HUES6 (cell line): ENCODE results near the gene LRRC45.
A peak's percentile ranks its signal among the peaks of the same experiment; 100 is the strongest.

Experiments used
- H3K27ac ChIP-seq: 2 replicates; pipeline ENCODE4 v1.7.0; 2013; ENCODE audit warnings: low read depth, mild to moderate bottlenecking, low read length, inconsistent platforms
- H3K27me3 ChIP-seq: 2 replicates; pipeline ENCODE4 v1.6.1; 2013; ENCODE audit warnings: low read length; ENCODE audit not compliant: control insufficient read depth, insufficient read depth
- H3K36me3 ChIP-seq: 2 replicates; pipeline ENCODE4 v1.6.1; 2013; ENCODE audit warnings: low read length; ENCODE audit not compliant: control insufficient read depth, insufficient read depth
- H3K4me1 ChIP-seq: 2 replicates; pipeline ENCODE4 v1.6.1; 2013; ENCODE audit warnings: low read length; ENCODE audit not compliant: control insufficient read depth, insufficient read depth
- H3K4me3 ChIP-seq: 2 replicates; pipeline ENCODE4 v1.5.1; 2013; ENCODE audit warnings: low read depth, low read length
- H3K9ac ChIP-seq: one replicate; pipeline ENCODE4 v1.6.1; 2013; ENCODE audit warnings: mild to moderate bottlenecking, low read length
- H3K9me3 ChIP-seq: 2 replicates; pipeline ENCODE4 v1.6.1; 2013; ENCODE audit warnings: low read depth, low read length; ENCODE audit not compliant: control insufficient read depth, insufficient read depth

The LRRC45 gene

DNA sequence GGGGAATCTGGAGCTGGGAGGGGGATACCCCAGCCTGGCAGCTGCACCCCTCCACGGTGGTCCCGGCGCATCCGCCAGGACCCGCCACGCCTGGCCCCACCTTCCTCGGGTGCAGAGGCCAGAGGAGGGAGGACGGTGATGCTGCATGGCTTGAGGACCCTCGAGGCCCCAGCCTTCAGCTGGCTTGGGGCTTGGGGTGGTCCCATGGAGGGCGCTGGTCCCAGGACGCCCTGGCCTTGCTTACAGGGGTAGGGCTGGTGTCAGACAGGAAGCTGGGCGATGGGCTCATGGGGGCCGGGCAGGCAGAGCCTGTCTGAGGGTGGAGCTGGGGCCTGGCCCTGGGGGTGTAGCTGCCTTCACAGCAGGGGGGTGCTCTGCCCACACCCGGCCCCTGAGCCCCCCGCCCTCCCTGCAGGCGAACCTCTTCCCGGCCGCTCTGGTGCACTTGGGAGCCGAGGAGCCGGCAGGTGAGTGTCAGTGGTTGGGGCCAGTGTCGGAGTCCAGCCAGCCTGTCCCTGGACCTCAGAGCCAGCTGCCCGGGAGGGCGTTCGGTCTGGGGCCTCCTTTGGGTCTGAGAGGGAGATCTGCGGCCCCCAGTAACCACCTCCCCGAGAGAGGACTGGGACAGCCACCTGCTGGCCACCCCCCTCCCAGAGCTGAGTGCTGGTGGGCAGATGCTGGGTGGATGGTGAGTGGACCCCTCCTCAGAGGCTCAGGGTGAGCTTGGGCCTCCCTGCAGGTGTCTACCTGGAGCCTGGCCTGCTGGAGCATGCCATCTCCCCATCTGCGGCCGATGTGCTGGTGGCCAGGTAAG, 6.8 kb upstream of the LRRC45 start:
- no peaks in the 10 kb centered on the region for H3K27me3 ChIP-seq
- no peaks in the 10 kb centered on the region for H3K9me3 ChIP-seq
- H3K4me3 ChIP-seq, result no peak overlapping the region
- H3K4me1 ChIP-seq, result peaks cover 20% of the 10 kb centered on the region
- H3K27ac ChIP-seq, result no peak overlapping the region
- H3K36me3 ChIP-seq, result peaks cover 18% of the 10 kb centered on the region
- H3K9ac ChIP-seq, result no peak overlapping the region

DNA sequence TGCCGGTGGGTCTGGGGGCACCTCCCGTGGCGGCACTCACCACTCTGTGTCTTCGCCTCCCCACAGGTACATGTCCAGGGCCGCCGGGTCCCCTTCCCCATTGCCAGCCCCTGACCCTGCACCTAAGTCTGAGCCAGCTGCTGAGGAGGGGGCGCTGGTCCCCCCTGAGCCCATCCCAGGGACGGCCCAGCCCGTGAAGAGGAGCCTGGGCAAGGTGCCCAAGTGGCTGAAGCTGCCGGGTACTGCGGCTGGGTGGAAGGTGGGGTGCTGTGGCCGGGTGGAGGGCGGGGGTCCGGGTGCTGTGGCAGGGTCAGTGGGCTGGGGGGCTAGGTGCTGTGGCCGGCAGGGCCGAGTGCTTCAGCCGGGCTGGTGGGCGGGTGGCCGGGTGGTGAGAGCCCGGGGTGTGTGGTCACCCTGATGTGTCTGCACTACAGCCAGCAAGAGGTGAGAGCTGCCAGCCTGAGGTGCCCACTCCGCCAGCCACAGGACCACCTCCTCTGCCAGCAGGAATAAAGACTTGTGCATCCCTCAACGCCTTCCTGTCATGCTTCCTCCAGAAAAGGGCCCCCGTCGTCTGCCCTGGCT, 6.1 kb upstream of the LRRC45 start:
- Histone ChIP-seq H3K9ac (no peak overlapping the region), H3K27me3 (no peaks in the 10 kb centered on the region), H3K4me3 (no peak overlapping the region), H3K4me1 (peaks cover 25% of the 10 kb centered on the region), H3K27ac (no peak overlapping the region), H3K9me3 (no peaks in the 10 kb centered on the region), H3K36me3 (peaks cover 18% of the 10 kb centered on the region)

DNA sequence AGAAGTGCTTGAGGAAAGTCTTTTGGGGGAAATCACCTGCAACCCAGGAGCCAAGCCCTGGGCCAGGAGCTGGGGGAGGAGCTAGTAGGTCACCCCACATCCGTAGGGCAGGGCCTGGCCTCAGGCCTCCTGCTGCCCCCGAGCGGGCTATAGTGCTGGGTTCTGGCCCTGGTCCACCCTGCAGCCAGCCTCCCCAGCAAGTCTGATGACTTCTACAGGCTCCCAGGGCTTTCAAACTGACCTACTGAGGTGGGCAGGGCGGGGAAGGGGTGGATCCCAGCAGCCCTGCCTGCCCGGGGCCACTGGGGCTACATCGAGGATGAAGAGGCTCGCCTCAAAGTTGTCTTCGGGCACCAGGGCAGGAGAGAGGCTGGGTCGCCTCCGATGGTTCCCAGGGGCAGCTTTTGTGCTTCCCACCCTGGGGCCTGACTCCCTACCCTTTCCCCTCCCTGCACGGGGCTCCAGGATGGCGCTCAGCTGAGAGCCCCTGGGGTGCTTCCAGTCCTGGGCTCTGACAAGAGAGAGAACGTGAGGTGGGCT, 5.4 kb upstream of the LRRC45 start:
- H3K36me3 ChIP-seq, result peaks cover 18% of the 10 kb centered on the region
- H3K27me3 ChIP-seq, result no peaks in the 10 kb centered on the region
- no peak overlapping the region for H3K4me3 ChIP-seq
- H3K4me1 ChIP-seq, result peaks cover 20% of the 10 kb centered on the region
- no peaks in the 10 kb centered on the region for H3K9me3 ChIP-seq
- H3K9ac ChIP-seq, result no peak overlapping the region
- H3K27ac ChIP-seq, result no peak overlapping the region

DNA sequence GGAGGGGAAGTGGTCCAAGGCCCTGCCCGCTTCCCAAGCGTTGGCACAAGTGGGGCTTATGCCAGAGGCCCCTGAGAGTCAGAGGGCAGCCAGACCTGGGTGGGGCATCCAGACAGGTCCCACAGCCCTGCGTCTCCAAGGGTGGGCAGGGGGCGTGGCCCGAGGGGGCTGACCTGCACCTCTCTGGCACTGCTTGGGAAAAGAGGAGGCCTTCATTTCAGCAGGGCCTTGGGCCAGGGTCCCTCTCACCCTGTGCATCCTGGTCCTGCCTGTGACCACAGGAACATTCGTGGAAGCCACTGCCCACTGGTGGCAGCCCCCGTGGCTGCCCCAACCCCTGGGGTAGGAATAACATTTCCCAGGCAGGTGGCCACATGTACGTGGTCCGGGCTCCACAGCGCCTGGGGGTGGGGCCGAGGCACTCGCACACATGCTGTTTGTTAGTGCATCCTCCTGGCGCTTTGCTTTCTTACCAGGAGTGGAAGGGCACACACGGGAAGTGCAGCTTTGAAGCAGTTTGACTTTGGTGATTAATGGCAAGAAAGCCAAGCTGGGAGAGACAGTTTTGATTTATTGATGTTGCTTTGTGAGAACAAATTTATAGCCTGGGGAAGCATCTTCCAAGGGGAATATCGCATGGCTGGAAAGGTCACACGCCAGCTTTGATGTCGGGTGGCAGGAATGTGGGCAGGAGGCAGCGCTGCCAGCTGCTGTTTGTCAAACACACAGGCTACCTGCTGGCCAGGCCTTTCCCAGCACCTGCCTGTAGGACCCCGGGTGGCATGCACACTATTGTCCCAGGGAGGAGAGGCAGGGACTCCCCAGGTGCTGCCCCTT, 4.7 kb upstream of the LRRC45 start:
- peaks cover 18% of the 10 kb centered on the region for H3K36me3 ChIP-seq
- H3K9me3 ChIP-seq, result no peaks in the 10 kb centered on the region
- H3K27me3 ChIP-seq, result no peaks in the 10 kb centered on the region
- no peak overlapping the region for H3K4me3 ChIP-seq
- H3K27ac ChIP-seq, result no peak overlapping the region
- no peak overlapping the region for H3K9ac ChIP-seq
- peaks cover 13% of the 10 kb centered on the region for H3K4me1 ChIP-seq

DNA sequence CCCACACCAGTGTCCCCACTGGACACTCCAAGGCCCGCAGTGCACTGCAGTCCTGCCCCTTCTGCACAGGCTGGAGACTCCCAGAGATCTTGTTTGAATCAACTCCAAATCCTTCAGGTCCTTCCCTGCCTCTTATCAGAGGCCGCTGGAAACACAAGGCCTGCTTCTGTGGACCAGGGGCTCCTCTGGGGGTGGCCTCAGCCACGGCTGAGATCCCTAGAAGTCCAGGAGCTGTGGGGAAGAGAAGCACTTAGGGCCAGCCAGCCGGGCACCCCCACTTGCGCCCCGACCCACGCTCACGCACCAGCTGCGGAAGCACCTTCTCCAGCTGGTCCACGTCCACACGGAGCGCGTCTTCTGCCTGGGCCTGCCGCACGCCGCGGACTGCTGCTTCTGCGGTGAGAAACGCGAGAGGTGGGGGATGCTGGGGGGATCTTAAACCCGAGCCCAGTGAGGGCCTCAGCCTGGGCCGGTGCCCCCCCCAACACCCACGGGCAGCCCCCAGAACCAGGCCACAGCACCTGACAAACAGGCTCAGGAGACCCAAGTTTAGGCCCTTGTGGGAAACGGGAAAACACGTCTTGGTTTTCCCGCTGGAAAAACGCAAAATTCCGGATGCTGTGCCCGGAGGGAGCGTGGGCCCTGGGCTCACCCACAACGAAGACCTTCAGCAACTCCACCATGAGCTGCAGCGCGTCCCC, 4.0 kb upstream of the LRRC45 start:
- Histone ChIP-seq H3K27ac (no peak overlapping the region), H3K36me3 (peaks cover 18% of the 10 kb centered on the region; the same call in 1 of the 2 replicates), H3K4me1 (peaks cover 18% of the 10 kb centered on the region), H3K4me3 (no peak overlapping the region), H3K9ac (no peak overlapping the region), H3K27me3 (no peaks in the 10 kb centered on the region), H3K9me3 (no peaks in the 10 kb centered on the region)

DNA sequence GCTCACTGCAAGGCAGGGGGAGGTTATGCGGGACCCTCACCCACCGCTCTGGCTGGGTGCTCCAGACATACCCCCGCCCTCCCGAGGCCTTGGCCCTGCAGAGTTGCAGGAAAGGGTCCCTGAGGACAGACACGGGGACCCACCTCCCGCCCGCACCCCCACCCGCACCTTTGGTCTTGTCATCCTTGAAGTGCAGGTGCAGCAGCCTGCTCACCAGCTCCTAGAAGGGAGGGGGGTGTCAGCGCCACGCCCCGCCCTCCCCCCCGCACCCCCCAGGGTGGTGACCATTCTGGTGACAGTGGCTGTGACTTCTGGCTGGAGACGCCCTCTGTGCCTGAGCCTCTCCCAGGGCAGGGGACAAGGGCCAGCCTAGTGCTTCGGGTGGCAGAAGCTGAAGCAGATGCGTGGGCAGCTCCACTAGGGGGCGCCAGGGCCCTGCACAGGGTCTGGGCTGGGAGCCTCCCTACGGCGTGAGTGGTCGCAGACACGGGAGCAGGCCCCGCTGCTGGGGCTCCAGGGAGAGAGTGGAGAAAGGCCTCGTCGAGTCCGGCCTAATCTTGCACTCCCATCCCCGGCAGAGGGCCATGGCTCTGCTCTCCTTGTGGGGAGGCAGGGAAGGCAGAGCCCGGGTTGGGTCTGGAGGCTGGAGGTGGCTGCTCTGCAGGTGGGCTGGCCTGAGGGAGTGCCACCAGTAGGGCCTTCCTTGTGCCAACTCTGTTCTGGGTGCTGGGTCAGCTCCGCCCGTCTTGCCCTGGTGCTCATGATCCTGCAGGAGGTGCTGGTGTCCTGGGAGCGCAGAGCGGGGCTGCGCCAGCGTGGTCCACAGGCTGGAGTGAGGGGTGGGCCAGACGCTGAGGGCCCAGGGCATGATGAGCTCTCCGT, 3.2 kb upstream of the LRRC45 start:
- H3K4me1 ChIP-seq, result peaks cover 19% of the 10 kb centered on the region
- no peak overlapping the region for H3K4me3 ChIP-seq
- no peak overlapping the region for H3K9ac ChIP-seq
- no peaks in the 10 kb centered on the region for H3K9me3 ChIP-seq
- H3K36me3 ChIP-seq, result peaks cover 18% of the 10 kb centered on the region; the same call in 1 of the 2 replicates
- no peaks in the 10 kb centered on the region for H3K27me3 ChIP-seq
- no peak overlapping the region for H3K27ac ChIP-seq

DNA sequence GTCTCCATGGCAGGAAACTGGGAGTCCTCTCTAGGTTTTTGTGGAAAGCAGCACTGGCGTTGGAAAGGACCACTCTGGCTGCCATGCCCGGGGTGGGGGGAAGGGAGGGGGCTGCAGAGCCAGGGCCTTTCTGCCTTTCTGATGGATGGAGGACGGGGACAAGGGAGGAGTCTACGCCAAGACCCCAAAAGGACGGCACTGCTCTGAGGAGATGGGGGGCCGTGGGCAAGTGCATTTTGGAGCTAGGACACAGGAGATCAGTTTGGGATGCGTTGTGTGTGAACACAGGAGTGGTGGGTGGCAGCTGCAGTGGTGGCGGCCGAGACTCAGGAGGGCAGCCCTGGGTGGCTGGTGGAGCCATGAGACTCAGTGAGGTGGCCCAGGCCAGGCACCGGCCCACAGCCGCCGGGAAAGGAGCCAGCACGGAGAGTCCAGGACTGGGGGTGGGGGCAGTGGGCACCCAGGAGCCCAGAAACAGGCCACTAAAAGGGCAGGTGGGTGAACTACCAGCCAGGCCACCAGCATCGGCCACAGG, 2.5 kb upstream of the LRRC45 start:
- Histone ChIP-seq H3K27ac (no peak overlapping the region), H3K9me3 (no peaks in the 10 kb centered on the region), H3K4me1 (peaks cover 19% of the 10 kb centered on the region), H3K4me3 (no peak overlapping the region), H3K9ac (no peak overlapping the region), H3K36me3 (peaks cover 18% of the 10 kb centered on the region; the same call in 1 of the 2 replicates), H3K27me3 (no peaks in the 10 kb centered on the region)

DNA sequence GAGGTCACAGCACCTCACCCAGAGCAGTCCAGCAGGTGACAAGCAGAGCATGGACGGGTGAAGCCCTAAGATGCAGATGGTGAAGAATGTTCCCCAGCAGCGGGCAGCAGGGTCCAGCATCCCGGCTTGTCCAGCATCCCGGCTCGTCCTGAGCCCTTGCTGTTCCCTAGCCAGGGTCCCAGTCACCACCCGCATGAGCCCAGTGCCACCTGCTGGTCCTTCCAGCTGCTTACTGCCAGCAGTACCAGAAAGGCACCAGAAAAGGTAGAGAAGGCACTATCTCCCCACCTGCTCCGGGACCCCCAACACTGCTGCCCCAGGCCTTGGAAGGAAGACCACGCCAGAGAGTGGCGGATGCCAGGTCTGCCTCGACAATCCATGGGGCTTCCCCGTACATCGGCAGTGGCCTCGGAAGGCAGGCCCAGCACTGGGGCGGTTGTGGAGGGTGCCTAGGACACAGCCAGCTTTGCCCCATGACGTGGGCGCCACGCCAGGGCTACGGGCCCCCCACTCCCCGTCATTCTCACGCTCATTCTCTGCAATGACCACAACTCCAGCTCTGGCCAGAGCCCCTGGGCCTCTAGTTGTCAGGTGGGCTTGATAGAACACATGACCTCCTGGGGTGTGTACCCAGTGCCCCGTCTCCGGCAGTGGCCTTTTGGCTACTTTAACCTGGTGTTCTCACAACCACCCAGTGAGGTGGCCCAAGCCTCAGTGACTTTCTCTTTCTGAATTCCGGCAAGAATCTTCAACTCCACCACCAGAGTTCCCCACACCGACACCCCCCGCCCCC, 1.8 kb upstream of the LRRC45 start:
- Histone ChIP-seq H3K36me3 (peaks cover 18% of the 10 kb centered on the region; the same call in 1 of the 2 replicates), H3K27ac (no peak overlapping the region), H3K4me3 (peak overlapping the region; percentile 98), H3K27me3 (no peaks in the 10 kb centered on the region), H3K9ac (peak overlapping the region; percentile 89), H3K9me3 (no peaks in the 10 kb centered on the region), H3K4me1 (peaks cover 19% of the 10 kb centered on the region)

DNA sequence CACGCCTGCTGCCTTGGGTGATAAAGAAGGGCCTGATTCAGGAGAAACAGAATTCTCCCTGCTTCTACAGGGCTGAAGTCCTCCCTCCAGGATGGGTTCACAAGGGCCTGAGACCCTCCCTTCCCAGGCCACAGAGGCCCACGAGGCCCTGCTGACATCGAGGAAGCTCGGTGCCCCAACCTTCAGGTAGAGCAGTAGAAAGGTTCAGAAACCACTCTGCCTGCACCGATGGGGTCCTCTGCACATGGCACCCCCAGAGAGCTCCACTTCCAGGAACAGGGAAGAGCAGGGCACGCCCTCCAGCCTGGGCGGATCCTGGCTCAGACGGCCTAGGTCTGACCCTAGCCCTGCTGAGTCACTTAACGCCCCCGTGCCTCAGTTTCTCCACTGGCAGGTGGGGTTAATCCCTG, 1.2 kb upstream of the LRRC45 start:
- H3K27ac ChIP-seq, result peak overlapping the region; percentile 78; the same call in 1 of the 2 replicates
- peak overlapping the region; percentile 98 for H3K4me3 ChIP-seq
- H3K9ac ChIP-seq, result peak overlapping the region; percentile 89
- H3K36me3 ChIP-seq, result peaks cover 20% of the 10 kb centered on the region
- H3K4me1 ChIP-seq, result peaks cover 19% of the 10 kb centered on the region
- H3K9me3 ChIP-seq, result no peaks in the 10 kb centered on the region
- no peaks in the 10 kb centered on the region for H3K27me3 ChIP-seq
